NCI-H2171 treated with DMSO at 0.1 percent for 48 hours (cell line): ENCODE data around the gene DIS3L2.

Experiments
- DNase-seq: peaks from one replicate; lab custom pipeline; 2025; lab: John Stamatoyannopoulos, UW

The DIS3L2 gene, protein sequence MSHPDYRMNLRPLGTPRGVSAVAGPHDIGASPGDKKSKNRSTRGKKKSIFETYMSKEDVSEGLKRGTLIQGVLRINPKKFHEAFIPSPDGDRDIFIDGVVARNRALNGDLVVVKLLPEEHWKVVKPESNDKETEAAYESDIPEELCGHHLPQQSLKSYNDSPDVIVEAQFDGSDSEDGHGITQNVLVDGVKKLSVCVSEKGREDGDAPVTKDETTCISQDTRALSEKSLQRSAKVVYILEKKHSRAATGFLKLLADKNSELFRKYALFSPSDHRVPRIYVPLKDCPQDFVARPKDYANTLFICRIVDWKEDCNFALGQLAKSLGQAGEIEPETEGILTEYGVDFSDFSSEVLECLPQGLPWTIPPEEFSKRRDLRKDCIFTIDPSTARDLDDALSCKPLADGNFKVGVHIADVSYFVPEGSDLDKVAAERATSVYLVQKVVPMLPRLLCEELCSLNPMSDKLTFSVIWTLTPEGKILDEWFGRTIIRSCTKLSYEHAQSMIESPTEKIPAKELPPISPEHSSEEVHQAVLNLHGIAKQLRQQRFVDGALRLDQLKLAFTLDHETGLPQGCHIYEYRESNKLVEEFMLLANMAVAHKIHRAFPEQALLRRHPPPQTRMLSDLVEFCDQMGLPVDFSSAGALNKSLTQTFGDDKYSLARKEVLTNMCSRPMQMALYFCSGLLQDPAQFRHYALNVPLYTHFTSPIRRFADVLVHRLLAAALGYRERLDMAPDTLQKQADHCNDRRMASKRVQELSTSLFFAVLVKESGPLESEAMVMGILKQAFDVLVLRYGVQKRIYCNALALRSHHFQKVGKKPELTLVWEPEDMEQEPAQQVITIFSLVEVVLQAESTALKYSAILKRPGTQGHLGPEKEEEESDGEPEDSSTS

DNA sequence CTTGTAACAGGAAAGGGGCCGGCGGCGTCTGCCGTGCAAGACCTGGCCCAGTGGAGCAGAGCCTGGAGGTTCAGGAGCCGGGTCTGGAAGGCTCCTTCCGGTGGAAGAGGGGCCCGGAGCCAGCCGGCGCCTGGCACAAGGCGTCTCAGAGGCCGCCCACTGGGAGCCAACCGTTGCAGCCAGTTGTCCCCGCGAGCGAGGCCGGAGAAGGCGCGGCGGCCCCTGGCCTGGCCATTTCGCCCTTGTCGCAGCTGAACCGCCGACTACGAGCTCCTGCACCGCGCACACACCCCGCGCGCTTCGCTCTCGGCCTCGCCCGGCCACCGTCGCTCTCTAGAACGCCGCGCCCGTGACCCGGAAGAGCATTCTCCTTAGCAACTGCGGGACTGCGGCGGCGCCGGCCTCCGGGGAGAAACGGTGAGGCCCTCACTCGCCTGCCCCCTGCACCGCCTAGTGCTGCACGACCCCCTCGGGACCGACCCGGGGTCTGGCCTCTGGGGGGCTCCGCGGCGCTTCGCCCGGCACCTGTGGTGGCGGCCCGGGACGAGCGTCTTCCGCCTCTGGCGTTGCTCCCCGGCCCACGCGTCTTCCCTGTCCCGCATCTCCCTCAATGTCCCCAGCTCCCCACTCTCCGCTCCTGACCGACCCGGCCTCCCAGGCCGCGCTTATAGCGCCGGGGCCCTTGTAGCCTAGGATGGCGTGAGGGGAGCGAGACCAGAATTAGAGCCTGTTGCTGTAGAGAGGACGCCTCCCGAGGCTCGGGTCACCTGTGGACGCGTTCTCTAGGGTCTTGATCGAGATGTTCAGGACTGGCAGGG lies at the start of gene DIS3L2:
Gene DIS3L2, plus strand, starts transcription at position 365 of the 818 bp plus-strand sequence. CDS start 53,215 bp downstream, outside the sequence.
- peak; percentile 65 for DNase-seq

GRCh38 chr2:231914077-231914690 lies 47.3 kb upstream of the DIS3L2 start:
- no peak for DNase-seq

DNA sequence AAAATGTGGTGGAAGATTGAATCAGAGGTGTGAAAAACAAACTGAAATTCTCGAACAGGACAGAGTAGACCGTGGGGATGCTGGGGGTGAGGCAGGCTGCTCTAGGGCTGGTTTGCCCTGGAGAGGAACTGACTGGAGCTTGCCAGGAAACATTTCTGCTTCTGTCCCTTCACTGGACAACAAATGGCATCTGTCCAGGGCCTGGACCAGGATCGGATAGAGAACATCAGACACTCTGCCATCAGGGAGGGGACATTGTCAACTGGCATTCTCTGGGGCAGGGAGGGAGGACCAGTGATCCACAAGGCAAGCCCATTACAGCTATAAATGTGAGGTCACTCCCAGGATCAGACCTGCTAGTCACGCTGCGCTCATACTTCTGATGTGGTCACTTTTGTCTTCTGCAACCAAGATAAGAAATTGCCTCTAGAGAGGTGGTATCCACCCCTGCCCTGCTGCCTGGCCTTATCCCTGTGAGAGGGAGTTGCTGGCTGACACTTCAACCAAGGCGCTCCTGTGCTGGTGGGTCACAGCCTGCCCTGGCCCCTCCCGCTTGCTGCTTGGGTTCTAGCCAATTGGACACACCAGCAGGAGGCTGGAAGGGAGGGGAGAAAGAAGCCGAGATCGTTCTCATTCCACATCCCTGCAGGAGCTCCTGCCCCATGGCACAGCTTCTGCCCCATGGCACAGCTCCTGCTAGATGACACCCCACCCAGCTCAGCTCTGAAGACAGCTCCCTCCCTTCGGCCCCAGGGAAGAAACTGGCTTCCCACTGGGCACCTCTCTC lies 44.0 kb upstream of the DIS3L2 start:
- no peak for DNase-seq

- no peak for DNase-seq
Measured at GRCh38 chr2:231918501-231919330, 42.8 kb upstream of the DIS3L2 start.

DNA sequence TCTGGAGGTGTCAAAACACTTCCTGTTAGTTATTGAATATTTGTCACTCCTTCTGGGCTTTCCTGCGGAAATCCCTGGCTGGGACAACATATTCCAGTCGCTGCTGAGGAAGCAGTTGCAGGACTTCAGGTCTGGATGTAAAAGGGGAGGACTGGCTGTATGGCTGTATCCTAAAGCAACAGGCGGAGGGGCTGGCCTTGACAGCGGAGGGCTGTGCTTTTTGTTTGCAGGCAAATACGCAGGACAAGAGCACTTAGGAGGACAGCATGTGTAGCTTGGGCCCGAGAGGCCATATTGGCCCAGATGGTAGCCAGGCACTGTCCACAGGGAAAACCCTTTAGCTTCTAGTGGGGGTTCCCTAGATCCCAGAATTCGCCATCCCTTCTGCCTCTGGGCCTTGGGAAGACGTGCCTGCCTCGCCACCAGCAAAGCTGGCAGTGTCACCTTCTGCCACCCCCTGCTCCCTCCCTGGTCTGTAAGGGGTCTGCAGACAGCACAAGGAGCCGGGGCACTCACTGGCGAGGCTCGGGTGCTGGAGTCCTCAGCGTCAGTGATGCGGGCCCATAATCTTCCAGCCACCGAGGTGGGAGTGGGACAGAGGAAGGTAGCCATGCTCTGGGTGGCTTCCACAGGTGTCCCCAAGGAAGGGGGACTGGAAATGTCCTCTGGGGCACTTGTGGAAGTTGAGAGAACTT lies 42.0 kb upstream of the DIS3L2 start:
- no peak for DNase-seq

DNA sequence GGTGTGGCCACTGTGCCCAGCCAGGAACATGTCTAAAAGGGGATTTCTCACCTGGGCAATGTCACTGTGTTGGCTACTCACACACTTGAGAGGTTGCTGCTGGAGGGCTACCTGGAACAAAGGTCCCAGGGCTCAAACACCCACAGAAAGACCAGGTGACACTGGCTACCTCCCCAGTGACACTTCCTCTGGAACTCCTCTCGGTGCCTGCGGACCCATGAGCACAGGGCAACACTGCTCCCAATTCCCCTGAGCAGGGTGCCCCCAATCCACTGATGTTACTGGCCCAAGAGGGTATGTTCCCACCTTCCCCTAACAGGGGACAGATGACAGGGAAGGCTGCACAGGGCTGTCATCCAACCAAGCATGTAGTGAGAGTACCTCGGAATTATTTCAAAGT lies 41.1 kb upstream of the DIS3L2 start:
- no peak for DNase-seq

GRCh38 chr2:231920795-231921194 lies 40.7 kb upstream of the DIS3L2 start:
- no peak for DNase-seq

GRCh38 chr2:231922311-231923009 lies 39.1 kb upstream of the DIS3L2 start:
- no peak for DNase-seq

DNA sequence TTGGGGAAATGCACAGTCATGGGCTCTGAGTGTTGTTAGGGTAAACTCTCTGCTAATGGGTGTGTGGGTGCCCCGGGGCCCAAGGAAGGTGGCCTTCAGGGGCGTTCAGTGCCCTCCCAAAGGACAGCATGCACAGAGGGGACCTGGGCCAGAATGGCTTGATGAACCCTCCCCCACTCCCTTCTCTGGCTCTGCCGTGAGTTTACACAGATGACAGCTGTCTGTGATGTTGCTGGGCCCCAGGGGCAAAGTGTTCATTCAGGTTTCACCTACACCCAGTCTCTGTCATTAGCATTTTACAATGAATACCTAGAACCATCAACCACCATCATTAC lies 38.5 kb upstream of the DIS3L2 start:
- DNase-seq: peak; percentile 4

GRCh38 chr2:231923951-231924888 lies 37.3 kb upstream of the DIS3L2 start:
- DNase-seq: no peak

- DNase-seq: no peak
Measured at GRCh38 chr2:231924889-231925275, 36.6 kb upstream of the DIS3L2 start.

DNA sequence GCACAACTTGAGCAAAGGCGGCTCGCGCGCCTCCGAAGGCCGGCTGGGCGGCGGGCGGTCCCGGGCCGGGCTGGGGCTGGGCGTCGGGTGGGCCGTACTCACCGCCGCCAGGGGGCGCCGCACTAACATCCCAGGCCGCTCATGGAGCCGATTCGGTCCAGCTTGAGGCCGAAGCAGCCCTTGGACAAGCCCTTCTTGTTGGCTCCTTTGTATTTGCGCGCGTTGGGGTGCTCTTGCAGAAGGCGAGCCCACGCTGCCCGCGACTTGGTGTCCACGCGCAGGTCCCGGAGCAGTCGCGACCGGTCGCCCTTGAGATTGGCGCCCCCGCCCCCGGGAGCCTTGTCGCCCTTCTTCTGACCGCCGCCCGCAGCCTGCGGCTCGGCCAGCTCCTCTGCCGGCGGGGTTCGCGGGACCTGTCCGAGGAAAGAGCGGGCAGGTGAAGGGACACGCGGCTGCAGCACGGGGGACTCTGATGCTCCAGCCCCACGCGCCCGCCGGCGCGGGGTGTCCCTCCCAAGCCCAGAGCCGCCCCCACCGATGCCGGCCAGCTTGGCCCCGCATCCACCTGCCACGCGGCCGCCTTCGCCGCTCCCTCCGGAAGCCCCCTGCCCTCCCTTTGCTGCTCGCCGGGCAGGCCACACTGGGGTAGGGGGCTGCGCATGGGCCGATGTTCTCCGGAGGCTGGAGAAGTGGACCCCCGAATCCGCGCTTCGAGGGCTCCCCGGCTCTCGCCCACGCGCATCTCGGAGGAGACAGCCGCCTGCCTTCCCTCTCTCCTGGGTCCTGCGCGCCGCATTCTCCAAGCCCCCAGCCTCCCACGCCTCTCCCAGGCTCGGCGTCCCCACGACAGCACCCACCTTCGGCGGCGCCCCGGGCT lies 36.0 kb upstream of the DIS3L2 start:
- DNase-seq: peak; percentile 13

GRCh38 chr2:231926180-231926741 lies 35.3 kb upstream of the DIS3L2 start, which contains the start of gene NPPC:
Gene NPPC, minus strand, starts transcription at chr2:231926396. Its CDS starts 147 bp downstream, at chr2:231926249.
- peak; percentile 80 for DNase-seq

DNA sequence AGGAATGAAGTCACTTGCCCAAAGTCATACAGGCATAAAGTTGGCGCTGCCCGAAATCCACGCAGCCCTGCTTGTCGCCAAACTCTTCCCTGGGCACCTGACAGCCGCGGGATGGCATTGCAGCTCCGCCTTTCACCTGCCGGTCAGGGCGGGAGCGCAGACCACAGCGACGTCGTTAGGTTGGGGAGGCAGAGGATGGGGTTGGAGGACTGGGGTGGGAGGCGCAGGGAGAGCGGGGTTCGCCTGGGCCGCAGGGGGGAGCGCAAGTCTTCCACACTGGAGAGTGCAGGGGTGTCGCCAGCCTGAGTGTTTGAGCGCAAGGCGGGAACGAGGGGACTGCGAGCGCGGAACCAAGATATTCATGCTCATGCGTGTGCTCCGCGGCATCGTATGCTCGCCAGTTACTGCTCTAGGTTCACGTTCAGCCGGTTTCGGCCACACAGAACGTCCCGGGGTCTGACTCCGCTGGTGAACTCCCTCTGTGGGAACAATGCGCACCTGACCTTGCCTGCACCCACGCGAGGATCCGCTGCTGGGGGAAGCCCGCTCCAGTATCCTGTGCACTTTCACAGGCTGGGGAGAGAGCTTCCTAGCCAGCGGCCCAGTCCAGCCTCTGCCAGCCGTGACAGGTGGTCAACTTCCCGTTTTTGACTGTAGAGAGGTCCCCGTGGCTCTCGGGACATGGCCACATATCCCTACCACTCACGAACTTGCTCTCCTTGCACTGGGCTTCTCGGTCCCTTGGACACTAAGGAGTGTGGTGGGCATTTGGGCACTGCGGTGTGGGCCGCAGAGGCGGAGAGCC lies 34.5 kb upstream of the DIS3L2 start:
- DNase-seq: no peak

- no peak for DNase-seq
Measured at GRCh38 chr2:231927566-231927890, 34.0 kb upstream of the DIS3L2 start.

DNA sequence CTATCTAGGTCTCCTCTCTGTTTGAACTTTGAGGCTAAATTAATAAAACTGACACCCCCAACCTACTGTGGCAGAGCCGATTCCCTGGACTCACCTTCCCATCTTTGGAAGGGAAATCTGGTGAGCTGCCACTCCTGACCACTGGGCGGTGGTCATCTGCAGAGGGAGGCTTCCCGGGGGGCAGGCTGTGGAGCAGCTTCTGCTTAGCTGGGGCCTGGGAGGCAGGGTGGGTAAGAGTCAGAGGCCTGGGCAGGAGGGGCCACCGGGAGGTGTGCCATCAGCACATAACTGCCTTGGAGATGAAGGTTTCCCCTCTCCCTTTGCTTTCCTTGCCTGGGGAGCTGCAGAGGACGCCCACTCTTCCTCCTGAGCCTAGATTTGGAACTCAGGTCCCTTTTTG lies 33.0 kb upstream of the DIS3L2 start:
- DNase-seq: no peak
